Activated CD8-positive, alpha-beta memory T cell treated with anti-CD3 and anti-CD28 coated beads for 4 hours (primary cell): ENCODE data around the gene CFAP126.
"Not testable (repeated sequence)": the region's sequence is repeated elsewhere in the genome, so short reads cannot be mapped to it uniquely, and the experiment has no call there.

Source experiments
- DNase-seq, 2 donors: peaks; one replicate each; pipeline ENCODE4 v3.0.0-alpha.2; 2020; ENCODE audit warnings: low read depth in 2 of 2

CFAP126 gene

GRCh38 chr1:161367684-161368400 lies at the start of gene CFAP126:
Gene CFAP126 (minus strand): TSS chr1:161367876. CDS start chr1:161367868, 8 bp downstream.
- DNase-seq, result peak in 1 of 2 donors; percentile 19

- DNase-seq, result not testable (repeated sequence)
These were observed 45.4 kb upstream of the CFAP126 start for GRCh38 chr1:161413050-161413449.

- not testable (repeated sequence) for DNase-seq
These were observed 42.9 kb upstream of the CFAP126 start for GRCh38 chr1:161410636-161410970.

- DNase-seq, result not testable (repeated sequence)
These were observed 42.4 kb upstream of the CFAP126 start for GRCh38 chr1:161409848-161410635.

GRCh38 chr1:161408429-161409052 lies 40.9 kb upstream of the CFAP126 start:
- DNase-seq, result no peak

- no peak for DNase-seq
These were observed 39.8 kb upstream of the CFAP126 start for GRCh38 chr1:161407451-161407985.

GRCh38 chr1:161406551-161406950 lies 38.9 kb upstream of the CFAP126 start:
- DNase-seq, result not testable (repeated sequence)

GRCh38 chr1:161404051-161404597 lies 36.4 kb upstream of the CFAP126 start:
- no peak for DNase-seq

- no peak for DNase-seq
These were observed 34.8 kb upstream of the CFAP126 start for GRCh38 chr1:161402446-161402845.

GRCh38 chr1:161399257-161399998 lies 31.8 kb upstream of the CFAP126 start:
- DNase-seq, result peak; percentile 87 to 88

GRCh38 chr1:161398900-161399256 lies 31.2 kb upstream of the CFAP126 start:
- no peak for DNase-seq

GRCh38 chr1:161397038-161397437 lies 29.4 kb upstream of the CFAP126 start:
- not testable (repeated sequence) for DNase-seq

GRCh38 chr1:161393151-161393550 lies 25.5 kb upstream of the CFAP126 start:
- no peak for DNase-seq

GRCh38 chr1:161391611-161392010 lies 23.9 kb upstream of the CFAP126 start:
- no peak for DNase-seq

- not testable (repeated sequence) for DNase-seq
These were observed 23.5 kb upstream of the CFAP126 start for GRCh38 chr1:161391136-161391535.

- DNase-seq, result no peak
These were observed 22.8 kb upstream of the CFAP126 start for GRCh38 chr1:161390559-161390858.

GRCh38 chr1:161389691-161390558 lies 22.2 kb upstream of the CFAP126 start:
- DNase-seq, result peak; percentile 81 to 92

- DNase-seq, result not testable (repeated sequence)
These were observed 21.5 kb upstream of the CFAP126 start for GRCh38 chr1:161389158-161389557.

- no peak for DNase-seq
These were observed 21.0 kb upstream of the CFAP126 start for GRCh38 chr1:161388639-161389038.

- DNase-seq, result no peak
These were observed 14.7 kb upstream of the CFAP126 start for GRCh38 chr1:161382214-161383019.
